Caco-2 (cell line): Measurements from ENCODE around the gene BANK1. TPM values are rescaled to one million over a fixed set of nuclear protein-coding genes. Genes with fewer than 3 reads are reported as not detected.

Source experiments
- BruUV-seq: library from RNA; stranded (reverse); fragments of 400-500 nt; replicated peaks from 2 replicates; lab custom pipeline; 2021; lab: Mats Ljungman, UMichigan
- CTCF ChIA-PET: fragments of 300-600 bp; sonication (Branson Sonifier 250); formaldehyde crosslinking; loops from one replicate; lab custom pipeline; 2022; ENCODE audit warnings: antibody characterized with exemption; lab: Charles Lee
- POLR2A ChIA-PET: fragments of 300-600 bp; sonication (Branson Sonifier 250); formaldehyde crosslinking; loops from one replicate; lab custom pipeline; 2022; ENCODE audit warnings: antibody characterized with exemption; lab: Charles Lee
- DNase-seq, 2 experiments: peaks; one replicate each; pipeline versions ENCODE4 v3.0.0 to v3.0.0-alpha.2; 2020 to 2022
- H3K27me3 ChIP-seq: replicated peaks from 2 replicates; pipeline ENCODE4 v1.6.0; 2011; ENCODE audit warnings: low read length; ENCODE audit not compliant: control insufficient read depth, insufficient read depth
- H3K36me3 ChIP-seq: 2 replicates; pipeline ENCODE4 v1.5.1; 2011; ENCODE audit warnings: low read length; ENCODE audit not compliant: control insufficient read depth, insufficient read depth
- H3K4me1 ChIP-seq: fragments of 250-450 bp; sonication (Bioruptor Pico); 2 replicates; pipeline ENCODE4 v1.5.1; 2020; ENCODE audit warnings: mild to moderate bottlenecking
- H3K4me3 ChIP-seq: 2 replicates; pipeline ENCODE4 v1.5.1; 2011; ENCODE audit warnings: low read depth, mild to moderate bottlenecking, control low read depth, low read length
- H3K9me3 ChIP-seq: fragments of 250-450 bp; sonication (Bioruptor Pico); 2 replicates; pipeline ENCODE4 v1.5.1; 2020; ENCODE audit warnings: mild to moderate bottlenecking, moderate library complexity
- H3K27ac Mint-ChIP-seq: one replicate; pipeline ENCODE4 v1.8.0; 2022; ENCODE audit warnings: mixed read lengths; ENCODE audit not compliant: unreplicated experiment
- H3K27me3 Mint-ChIP-seq: one replicate; pipeline ENCODE4 v1.8.0; 2022; ENCODE audit warnings: mixed read lengths; ENCODE audit not compliant: insufficient read depth, unreplicated experiment
- H3K36me3 Mint-ChIP-seq: one replicate; pipeline ENCODE4 v1.8.0; 2022; ENCODE audit warnings: mild to moderate bottlenecking, mixed read lengths; ENCODE audit not compliant: insufficient read depth, unreplicated experiment
- H3K4me1 Mint-ChIP-seq: one replicate; pipeline ENCODE4 v1.8.0; 2022; ENCODE audit warnings: low read depth, mixed read lengths; ENCODE audit not compliant: unreplicated experiment
- H3K4me3 Mint-ChIP-seq: one replicate; pipeline ENCODE4 v1.8.0; 2022; ENCODE audit warnings: mild to moderate bottlenecking, moderate library complexity, mixed read lengths; ENCODE audit not compliant: unreplicated experiment
- H3K9me3 Mint-ChIP-seq: one replicate; pipeline ENCODE4 v1.8.0; 2022; ENCODE audit warnings: mixed read lengths; ENCODE audit not compliant: unreplicated experiment
- intact Hi-C: fragments of 100-400 bp; cut with micrococcal nuclease; formaldehyde crosslinking; loops from one replicate; pipeline ENCODE4 v1.10.0; 2022; ENCODE audit not compliant: unreplicated experiment
- total RNA-seq: library from RNA; stranded (reverse); gene quantifications from 2 replicates; pipeline ENCODE4 v1.2.3, GENCODE V29; 2022
- TF ChIP-seq, protein P1 (sequence below), 2 experiments: fragments of 200-600 bp in 1 of 2; IDR thresholded peaks; 1 replicate in 1 of 2; 2 replicates in 1 of 2; pipeline versions ENCODE4 v1.5.1 to v1.8.0; 2011 to 2022; ENCODE audit warnings: antibody characterized with exemption in 1 of 2, control low read depth in 1 of 2, inconsistent platforms in 1 of 2, low read depth in 1 of 2, low read length in 1 of 2, mild to moderate bottlenecking in 1 of 2, moderate library complexity in 1 of 2; ENCODE audit not compliant: insufficient read depth in 1 of 2, severe bottlenecking in 1 of 2, unreplicated experiment in 1 of 2

BANK1 gene
- total RNA-seq, 1 experiment from 2014 or later = 5.7 TPM

DNA sequence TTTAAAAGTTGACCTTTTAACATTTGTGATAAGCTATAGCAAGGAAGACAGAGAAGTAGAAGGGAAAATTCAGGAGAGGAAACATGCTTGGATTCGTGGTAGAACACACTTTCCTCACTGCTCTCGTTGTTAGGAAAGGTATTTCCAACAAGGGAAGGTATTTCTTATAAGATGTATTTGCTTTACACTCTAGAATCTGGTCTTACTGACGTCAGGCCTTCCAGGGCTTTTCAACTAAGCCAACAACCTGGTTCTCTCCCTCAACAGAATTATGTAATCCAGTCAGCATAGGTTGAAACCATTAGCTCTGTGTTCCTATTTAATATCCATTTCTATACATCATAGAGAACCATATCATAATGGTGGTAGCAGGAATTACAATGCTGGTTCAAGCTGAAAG, 312.8 kb downstream of the BANK1 start:
- TF ChIP-seq, protein P1, sequence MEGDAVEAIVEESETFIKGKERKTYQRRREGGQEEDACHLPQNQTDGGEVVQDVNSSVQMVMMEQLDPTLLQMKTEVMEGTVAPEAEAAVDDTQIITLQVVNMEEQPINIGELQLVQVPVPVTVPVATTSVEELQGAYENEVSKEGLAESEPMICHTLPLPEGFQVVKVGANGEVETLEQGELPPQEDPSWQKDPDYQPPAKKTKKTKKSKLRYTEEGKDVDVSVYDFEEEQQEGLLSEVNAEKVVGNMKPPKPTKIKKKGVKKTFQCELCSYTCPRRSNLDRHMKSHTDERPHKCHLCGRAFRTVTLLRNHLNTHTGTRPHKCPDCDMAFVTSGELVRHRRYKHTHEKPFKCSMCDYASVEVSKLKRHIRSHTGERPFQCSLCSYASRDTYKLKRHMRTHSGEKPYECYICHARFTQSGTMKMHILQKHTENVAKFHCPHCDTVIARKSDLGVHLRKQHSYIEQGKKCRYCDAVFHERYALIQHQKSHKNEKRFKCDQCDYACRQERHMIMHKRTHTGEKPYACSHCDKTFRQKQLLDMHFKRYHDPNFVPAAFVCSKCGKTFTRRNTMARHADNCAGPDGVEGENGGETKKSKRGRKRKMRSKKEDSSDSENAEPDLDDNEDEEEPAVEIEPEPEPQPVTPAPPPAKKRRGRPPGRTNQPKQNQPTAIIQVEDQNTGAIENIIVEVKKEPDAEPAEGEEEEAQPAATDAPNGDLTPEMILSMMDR (IDR thresholded peaks at IDR 0.05; ENCODE audit: insufficient read depth in 1 of 2, low read depth in 1 of 2, low read length in 1 of 2, severe bottlenecking in 1 of 2, unreplicated experiment in 1 of 2) = no peak
- H3K4me1 Mint-ChIP-seq = no peaks in the 10 kb centered on the region
- no peak overlapping the region for H3K27ac Mint-ChIP-seq
- H3K9me3 Mint-ChIP-seq = peaks cover 17% of the 10 kb centered on the region
- Histone ChIP-seq H3K9me3 (no peaks in the 10 kb centered on the region; the same call in 1 of the 2 replicates), H3K4me1 (no peaks in the 10 kb centered on the region), H3K4me3 (no peak overlapping the region), H3K36me3 (no peaks in the 10 kb centered on the region), H3K27me3 (no peaks in the 10 kb centered on the region)
- no peak overlapping the region for H3K4me3 Mint-ChIP-seq
- BruUV-seq = no TSS peak
- no peak for DNase-seq
- no peaks in the 10 kb centered on the region for H3K36me3 Mint-ChIP-seq
- intact Hi-C loops = no loop called here
- ChIA-PET POLR2A (no interaction called here), CTCF (no interaction called here)
- no peaks in the 10 kb centered on the region for H3K27me3 Mint-ChIP-seq

DNA sequence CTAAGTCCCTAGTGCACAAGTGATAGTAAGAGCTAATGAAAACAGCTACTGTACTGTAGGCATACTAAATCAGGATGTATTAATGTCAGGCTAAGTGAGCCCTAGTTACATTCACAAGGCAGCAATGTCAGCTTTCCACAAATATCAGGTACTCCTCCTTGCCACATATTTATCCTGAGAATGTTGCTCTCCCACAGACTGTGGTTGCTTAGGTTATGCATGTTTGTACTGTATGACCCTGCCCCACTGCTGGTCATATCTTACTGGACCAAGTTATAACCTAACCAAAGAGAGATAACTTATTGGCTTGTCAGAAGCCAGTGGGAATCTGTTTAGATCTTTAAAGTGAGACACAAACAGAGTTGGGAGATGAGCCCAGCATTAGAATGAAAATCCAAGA, 313.7 kb downstream of the BANK1 start:
- no peaks in the 10 kb centered on the region for H3K27me3 Mint-ChIP-seq
- H3K9me3 Mint-ChIP-seq = peaks cover 17% of the 10 kb centered on the region
- intact Hi-C loops = no loop called here
- Histone ChIP-seq H3K4me3 (no peak overlapping the region), H3K36me3 (no peaks in the 10 kb centered on the region), H3K4me1 (no peaks in the 10 kb centered on the region), H3K9me3 (no peaks in the 10 kb centered on the region; the same call in 1 of the 2 replicates), H3K27me3 (no peaks in the 10 kb centered on the region)
- TF ChIP-seq, protein P1 (IDR thresholded peaks at IDR 0.05; ENCODE audit: insufficient read depth in 1 of 2, low read depth in 1 of 2, low read length in 1 of 2, severe bottlenecking in 1 of 2, unreplicated experiment in 1 of 2) = no peak
- H3K36me3 Mint-ChIP-seq = no peaks in the 10 kb centered on the region
- ChIA-PET POLR2A (no interaction called here), CTCF (no interaction called here)
- H3K4me1 Mint-ChIP-seq = no peaks in the 10 kb centered on the region
- no TSS peak for BruUV-seq
- H3K27ac Mint-ChIP-seq = no peak overlapping the region
- no peak overlapping the region for H3K4me3 Mint-ChIP-seq
- no peak for DNase-seq

DNA sequence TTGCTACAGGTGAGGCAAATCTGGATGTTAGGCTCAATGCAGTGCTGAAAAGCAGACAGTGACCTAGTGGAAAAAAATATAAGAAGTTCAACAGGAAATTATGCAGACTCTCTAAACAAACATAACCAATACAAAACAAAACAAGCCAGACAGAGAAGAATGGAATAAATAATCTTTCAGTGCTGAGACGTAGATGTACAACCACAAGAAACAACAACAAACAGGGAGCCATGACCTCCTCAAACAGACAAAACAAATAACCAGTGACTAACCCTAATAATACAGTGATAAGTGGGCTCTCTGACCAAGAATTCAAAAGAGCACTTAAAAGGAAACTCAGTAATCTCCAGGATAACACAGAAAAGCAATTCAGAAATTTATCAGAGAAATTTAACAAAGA, 315.5 kb downstream of the BANK1 start:
- CTCF ChIA-PET = no interaction called here
- Histone ChIP-seq H3K36me3 (no peaks in the 10 kb centered on the region), H3K27me3 (no peaks in the 10 kb centered on the region), H3K9me3 (no peaks in the 10 kb centered on the region; the same call in 1 of the 2 replicates), H3K4me3 (no peak overlapping the region), H3K4me1 (no peaks in the 10 kb centered on the region)
- H3K4me3 Mint-ChIP-seq = no peak overlapping the region
- H3K27me3 Mint-ChIP-seq = no peaks in the 10 kb centered on the region
- POLR2A ChIA-PET = no interaction called here
- intact Hi-C loops = no loop called here
- no peak for DNase-seq
- H3K4me1 Mint-ChIP-seq = no peaks in the 10 kb centered on the region
- peaks cover 17% of the 10 kb centered on the region for H3K9me3 Mint-ChIP-seq
- no TSS peak for BruUV-seq
- no peak overlapping the region for H3K27ac Mint-ChIP-seq
- TF ChIP-seq, protein P1 (IDR thresholded peaks at IDR 0.05; ENCODE audit: insufficient read depth in 1 of 2, low read depth in 1 of 2, low read length in 1 of 2, severe bottlenecking in 1 of 2, unreplicated experiment in 1 of 2) = no peak
- H3K36me3 Mint-ChIP-seq = no peaks in the 10 kb centered on the region
